Muscle layer of duodenum (tissue), 2 donors: ENCODE data around the gene MIS18A.
A peak's percentile ranks its signal among the peaks of the same experiment; 100 is the strongest.

Experiments
- H3K27ac ChIP-seq: one replicate; pipeline ENCODE4 v1.7.0; 2013; ENCODE audit warnings: mild to moderate bottlenecking, low read length
- H3K27me3 ChIP-seq: one replicate; pipeline ENCODE4 v1.7.0; 2013; ENCODE audit warnings: low read depth, mild to moderate bottlenecking, control low read depth, low read length
- H3K36me3 ChIP-seq, 2 donors: one replicate each; pipeline ENCODE4 v1.7.0; 2013; ENCODE audit warnings: low read length in 2 of 2, control low read depth in 1 of 2, mild to moderate bottlenecking in 1 of 2; ENCODE audit not compliant: insufficient read depth in 2 of 2, control insufficient read depth in 1 of 2
- H3K4me1 ChIP-seq, 2 donors: one replicate each; pipeline ENCODE4 v1.7.0; 2013; ENCODE audit warnings: low read length in 2 of 2, mild to moderate bottlenecking in 2 of 2, control low read depth in 1 of 2, moderate library complexity in 1 of 2; ENCODE audit not compliant: insufficient read depth in 2 of 2, control insufficient read depth in 1 of 2
- H3K4me3 ChIP-seq, 2 donors: one replicate each; pipeline ENCODE4 v1.7.0; 2013; ENCODE audit warnings: low read length in 2 of 2, low read depth in 1 of 2, mild to moderate bottlenecking in 1 of 2
- H3K9me3 ChIP-seq, 2 donors: one replicate each; pipeline ENCODE4 v1.7.0; 2013; ENCODE audit warnings: low read length in 2 of 2, control low read depth in 1 of 2, mild to moderate bottlenecking in 1 of 2; ENCODE audit not compliant: control insufficient read depth in 1 of 2
- donor health status: healthy.

The MIS18A gene

GRCh38 chr21:32303385-32303784 lies 24.5 kb upstream of the MIS18A start:
- H3K27ac ChIP-seq, result no peak overlapping the region

GRCh38 chr21:32302560-32302959 lies 23.7 kb upstream of the MIS18A start:
- no peak overlapping the region for H3K27ac ChIP-seq
- no peaks in the 10 kb centered on the region for H3K4me1 ChIP-seq
- no peaks in the 10 kb centered on the region for H3K36me3 ChIP-seq
- no peaks in the 10 kb centered on the region for H3K27me3 ChIP-seq
- H3K4me3 ChIP-seq, result no peak overlapping the region
- no peaks in the 10 kb centered on the region for H3K9me3 ChIP-seq

More at GRCh38 chr21:32303385-32303784, 24.5 kb upstream of the MIS18A start:
- no peaks in the 10 kb centered on the region for H3K9me3 ChIP-seq
- H3K27me3 ChIP-seq, result no peaks in the 10 kb centered on the region
- no peaks in the 10 kb centered on the region for H3K4me1 ChIP-seq
- peaks cover 0 to 3% of the 10 kb centered on the region in 2 donors for H3K36me3 ChIP-seq
- H3K4me3 ChIP-seq, result no peak overlapping the region

- Histone ChIP-seq H3K9me3 (no peaks in the 10 kb centered on the region), H3K4me3 (no peak overlapping the region), H3K27ac (no peak overlapping the region), H3K36me3 (no peaks in the 10 kb centered on the region), H3K4me1 (no peaks in the 10 kb centered on the region), H3K27me3 (no peaks in the 10 kb centered on the region)
Observed at GRCh38 chr21:32301596-32301995, 22.7 kb upstream of the MIS18A start.

GRCh38 chr21:32300117-32300681 lies 21.4 kb upstream of the MIS18A start:
- H3K4me1 ChIP-seq, result no peaks in the 10 kb centered on the region
- H3K9me3 ChIP-seq, result no peaks in the 10 kb centered on the region
- no peak overlapping the region for H3K27ac ChIP-seq
- no peaks in the 10 kb centered on the region for H3K36me3 ChIP-seq
- H3K4me3 ChIP-seq, result no peak overlapping the region
- H3K27me3 ChIP-seq, result no peaks in the 10 kb centered on the region

- H3K4me1 ChIP-seq, result no peaks in the 10 kb centered on the region
- H3K4me3 ChIP-seq, result no peak overlapping the region
- no peak overlapping the region for H3K27ac ChIP-seq
- no peaks in the 10 kb centered on the region for H3K27me3 ChIP-seq
- no peaks in the 10 kb centered on the region for H3K36me3 ChIP-seq
- no peaks in the 10 kb centered on the region for H3K9me3 ChIP-seq
Observed at GRCh38 chr21:32299695-32300094, 20.8 kb upstream of the MIS18A start.

GRCh38 chr21:32298658-32299081 lies 19.8 kb upstream of the MIS18A start, which contains the start of gene MRAP:
TSS of gene MRAP (plus strand) at chr21:32298855. CDS start at chr21:32298972, 117 bp downstream.
- Histone ChIP-seq H3K4me1 (no peaks in the 10 kb centered on the region), H3K27me3 (no peaks in the 10 kb centered on the region), H3K9me3 (no peaks in the 10 kb centered on the region), H3K27ac (no peak within 1 kb of the TSS), H3K4me3 (no peak within 1 kb of the TSS), H3K36me3 (no peaks in the 10 kb centered on the region)

GRCh38 chr21:32298148-32298559 lies 19.3 kb upstream of the MIS18A start:
- Histone ChIP-seq H3K36me3 (no peaks in the 10 kb centered on the region), H3K27ac (no peak overlapping the region), H3K4me1 (no peaks in the 10 kb centered on the region), H3K4me3 (no peak overlapping the region), H3K9me3 (no peaks in the 10 kb centered on the region), H3K27me3 (no peaks in the 10 kb centered on the region)

- Histone ChIP-seq H3K4me1 (no peaks in the 10 kb centered on the region), H3K9me3 (no peaks in the 10 kb centered on the region), H3K27ac (no peak overlapping the region), H3K4me3 (no peak overlapping the region), H3K27me3 (no peaks in the 10 kb centered on the region), H3K36me3 (no peaks in the 10 kb centered on the region)
Observed at GRCh38 chr21:32297449-32297848, 18.6 kb upstream of the MIS18A start.

- Histone ChIP-seq H3K4me1 (no peaks in the 10 kb centered on the region), H3K27ac (no peak overlapping the region), H3K36me3 (no peaks in the 10 kb centered on the region), H3K27me3 (no peaks in the 10 kb centered on the region), H3K9me3 (no peaks in the 10 kb centered on the region), H3K4me3 (no peak overlapping the region)
Observed at GRCh38 chr21:32285476-32285875, 6.6 kb upstream of the MIS18A start.

GRCh38 chr21:32282992-32283391 lies 4.1 kb upstream of the MIS18A start:
- H3K36me3 ChIP-seq, result no peaks in the 10 kb centered on the region
- H3K4me1 ChIP-seq, result peaks cover 11 to 15% of the 10 kb centered on the region in 2 donors
- no peaks in the 10 kb centered on the region for H3K9me3 ChIP-seq
- no peak overlapping the region for H3K27ac ChIP-seq
- H3K27me3 ChIP-seq, result no peaks in the 10 kb centered on the region
- no peak overlapping the region for H3K4me3 ChIP-seq

GRCh38 chr21:32281531-32281930 lies 2.7 kb upstream of the MIS18A start:
- H3K27me3 ChIP-seq, result no peaks in the 10 kb centered on the region
- no peaks in the 10 kb centered on the region for H3K36me3 ChIP-seq
- H3K9me3 ChIP-seq, result no peaks in the 10 kb centered on the region
- H3K27ac ChIP-seq, result no peak overlapping the region
- peaks cover 14 to 20% of the 10 kb centered on the region in 2 donors for H3K4me1 ChIP-seq
- no peak overlapping the region for H3K4me3 ChIP-seq

GRCh38 chr21:32279377-32279680 lies 480 bp upstream of the MIS18A start:
- H3K27ac ChIP-seq, result peak overlapping the region; percentile 39
- peaks cover 14 to 20% of the 10 kb centered on the region in 2 donors for H3K4me1 ChIP-seq
- no peaks in the 10 kb centered on the region for H3K9me3 ChIP-seq
- H3K36me3 ChIP-seq, result no peaks in the 10 kb centered on the region
- peak overlapping the region; percentile 85 to 97 for H3K4me3 ChIP-seq
- no peaks in the 10 kb centered on the region for H3K27me3 ChIP-seq
